Stimulated activated CD8-positive, alpha-beta memory T cell treated with anti-CD3 and anti-CD28 coated beads, Interleukin-4, amount 100 ng/mL, for 4 hours (primary cell): ENCODE results near the gene DECR2.
"Not testable (repeated sequence)": the region's sequence is repeated elsewhere in the genome, so short reads cannot be mapped to it uniquely, and the experiment has no call there.

Experiments
- DNase-seq, 2 donors: peaks; one replicate each; pipeline ENCODE4 v3.0.0-alpha.2; 2020; ENCODE audit warnings: low read depth in 2 of 2, low spot score in 1 of 2

DECR2 gene

DNA sequence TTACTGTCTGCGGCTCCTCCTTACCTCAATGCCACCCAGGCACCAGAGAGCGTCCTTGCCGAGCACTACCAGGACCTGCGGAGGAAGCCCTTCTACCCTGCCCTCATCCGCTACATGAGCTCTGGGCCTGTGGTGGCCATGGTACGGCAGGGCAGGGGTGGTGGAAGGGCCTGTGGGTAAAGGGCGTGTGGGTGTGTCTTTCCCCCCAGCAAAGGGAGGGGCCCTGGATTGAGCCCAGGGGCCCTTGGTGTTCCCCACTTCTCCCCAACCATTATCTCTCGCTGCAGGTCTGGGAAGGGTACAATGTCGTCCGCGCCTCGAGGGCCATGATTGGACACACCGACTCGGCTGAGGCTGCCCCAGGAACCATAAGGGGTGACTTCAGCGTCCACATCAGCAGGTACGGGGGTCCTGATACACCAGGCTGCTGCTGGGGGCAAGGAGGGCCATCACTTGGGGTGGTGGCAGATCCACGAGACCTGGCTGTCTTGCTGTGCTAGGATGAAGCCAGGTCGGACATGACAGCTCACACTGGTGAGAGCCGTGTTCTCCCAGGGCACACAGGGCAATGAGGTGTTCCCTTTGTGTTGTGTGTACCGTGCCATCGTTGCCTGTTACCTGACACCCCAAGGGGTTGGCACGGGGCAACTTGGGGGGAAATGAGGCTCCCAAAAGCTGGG is 2.2 kb upstream of the DECR2 start:
- DNase-seq: no peak

DNA sequence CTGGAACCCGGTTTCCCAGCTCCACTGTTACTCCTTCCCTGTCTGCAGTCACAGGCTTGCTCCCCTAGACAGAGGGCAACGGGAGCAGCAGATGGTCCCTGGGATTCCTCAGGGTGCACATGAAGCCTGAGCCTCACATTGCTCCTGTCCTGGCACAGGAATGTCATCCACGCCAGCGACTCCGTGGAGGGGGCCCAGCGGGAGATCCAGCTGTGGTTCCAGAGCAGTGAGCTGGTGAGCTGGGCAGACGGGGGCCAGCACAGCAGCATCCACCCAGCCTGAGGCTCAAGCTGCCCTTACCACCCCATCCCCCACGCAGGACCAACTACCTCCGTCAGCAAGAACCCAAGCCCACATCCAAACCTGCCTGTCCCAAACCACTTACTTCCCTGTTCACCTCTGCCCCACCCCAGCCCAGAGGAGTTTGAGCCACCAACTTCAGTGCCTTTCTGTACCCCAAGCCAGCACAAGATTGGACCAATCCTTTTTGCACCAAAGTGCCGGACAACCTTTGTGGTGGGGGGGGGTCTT is 1.6 kb upstream of the DECR2 start:
- no peak for DNase-seq

DNA sequence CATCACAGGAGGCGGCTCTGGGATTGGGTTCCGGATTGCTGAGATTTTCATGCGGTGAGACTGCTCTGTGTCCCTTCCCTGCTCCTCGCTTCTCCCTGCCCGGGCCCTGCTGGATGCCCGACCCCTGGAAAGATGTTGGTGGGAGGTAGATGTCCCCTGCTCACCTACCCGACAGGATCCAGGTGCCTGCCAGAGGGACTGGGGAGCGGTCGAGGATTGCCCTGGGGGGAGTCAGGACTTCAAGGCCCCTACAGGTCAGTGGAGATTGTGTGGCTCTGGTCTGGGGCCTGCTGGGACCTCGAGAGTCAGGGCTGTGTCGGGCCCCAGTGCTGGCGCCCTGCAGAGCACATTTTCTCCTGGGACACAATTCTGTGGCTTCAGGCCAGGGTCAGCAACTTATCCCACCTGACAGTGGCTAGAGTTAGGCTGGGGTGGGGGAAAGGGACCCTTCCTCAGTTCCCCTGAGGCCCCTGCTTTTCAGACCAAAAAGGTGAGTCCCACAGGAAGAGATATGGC is 3.3 kb downstream of the DECR2 start:
- DNase-seq: no peak

DNA sequence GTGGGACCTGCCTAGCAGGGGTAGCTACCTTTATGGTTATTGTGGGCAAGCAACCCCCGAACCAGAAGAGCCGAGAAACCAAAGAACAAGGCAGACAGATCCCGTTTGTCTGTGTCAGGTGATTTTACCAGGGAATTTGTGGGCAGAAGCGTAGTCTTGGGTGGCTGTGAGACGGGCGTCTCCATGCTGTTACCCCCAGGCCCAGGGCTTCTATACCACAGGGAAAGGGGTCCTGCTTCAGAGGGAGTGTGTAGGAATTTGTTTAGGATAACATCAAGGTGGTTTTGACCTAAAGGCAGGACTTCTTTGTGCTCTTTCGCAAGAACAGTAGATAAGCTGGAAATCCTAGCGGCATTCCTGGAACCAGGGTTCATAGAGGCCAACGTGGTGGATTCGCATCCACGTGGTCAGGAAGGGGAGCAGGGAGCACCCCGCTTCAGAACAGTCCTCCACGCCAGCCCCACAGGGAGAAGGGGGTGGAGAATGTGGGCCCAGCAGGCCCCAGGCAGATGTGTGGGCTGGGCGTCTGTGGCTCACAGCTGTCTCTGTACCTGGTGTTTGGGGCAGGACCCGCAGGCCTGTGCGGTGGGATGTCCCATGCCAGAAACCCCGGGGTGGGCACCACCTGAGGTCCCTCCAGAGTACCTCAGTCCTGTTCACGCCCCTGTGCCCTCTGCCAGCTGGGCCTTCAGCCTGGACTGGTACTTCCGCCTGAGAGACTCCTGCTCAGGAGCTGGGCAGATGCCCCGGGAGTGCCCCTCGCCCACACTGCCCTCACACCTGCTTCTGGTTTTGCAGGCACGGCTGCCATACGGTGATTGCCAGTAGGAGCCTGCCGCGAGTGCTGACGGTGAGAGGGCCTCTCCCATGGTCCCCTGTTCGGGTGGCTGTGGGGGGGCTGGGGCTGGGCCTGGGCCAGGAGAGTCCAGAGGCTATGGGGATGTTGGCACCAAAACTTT is 4.1 kb downstream of the DECR2 start:
- no peak for DNase-seq

DNA sequence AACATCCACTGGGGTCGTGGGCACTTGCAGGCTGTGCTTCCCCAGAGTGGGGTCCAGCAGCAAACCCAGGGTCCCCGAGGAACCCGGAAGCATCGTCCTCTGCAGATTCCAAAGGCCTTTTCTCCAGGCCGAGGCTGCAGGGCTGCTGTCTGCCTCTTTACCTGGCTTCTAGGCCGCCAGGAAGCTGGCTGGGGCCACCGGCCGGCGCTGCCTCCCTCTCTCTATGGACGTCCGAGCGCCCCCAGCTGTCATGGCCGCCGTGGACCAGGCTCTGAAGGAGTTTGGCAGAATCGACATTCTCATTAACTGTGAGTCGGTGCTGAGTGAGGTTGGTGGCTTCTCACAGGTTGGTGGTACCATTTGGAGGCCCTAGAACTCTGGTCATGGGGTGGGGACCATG is 5.6 kb downstream of the DECR2 start:
- no peak for DNase-seq

DNA sequence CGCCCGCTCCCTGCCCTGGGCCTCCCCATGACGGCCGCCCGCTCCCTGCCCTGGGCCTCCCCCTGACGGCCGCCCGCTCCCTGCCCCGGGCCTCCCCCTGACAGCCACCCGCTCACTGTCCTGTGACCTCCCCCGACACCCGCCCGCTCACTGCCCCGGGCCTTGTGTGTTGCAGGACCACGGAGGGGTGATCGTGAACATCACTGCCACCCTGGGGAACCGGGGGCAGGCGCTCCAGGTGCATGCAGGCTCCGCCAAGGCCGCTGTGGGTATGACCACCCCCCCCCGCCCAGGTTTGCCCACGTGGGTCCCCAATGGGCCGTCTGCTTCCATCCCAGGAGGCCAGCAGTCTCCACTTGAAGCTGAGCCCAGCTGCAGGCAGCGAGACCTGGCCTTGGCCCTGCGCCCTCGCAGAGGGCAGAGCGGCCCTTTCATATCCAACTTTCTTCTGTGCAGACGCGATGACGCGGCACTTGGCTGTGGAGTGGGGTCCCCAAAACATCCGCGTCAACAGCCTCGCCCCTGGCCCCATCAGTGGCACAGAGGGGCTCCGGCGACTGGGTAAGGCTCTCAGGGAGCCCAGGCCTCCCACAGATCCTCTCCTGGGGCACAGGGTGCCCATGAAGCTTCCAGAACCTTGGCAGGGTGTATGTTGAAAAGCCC is 9.0 kb downstream of the DECR2 start:
- no peak for DNase-seq

DNA sequence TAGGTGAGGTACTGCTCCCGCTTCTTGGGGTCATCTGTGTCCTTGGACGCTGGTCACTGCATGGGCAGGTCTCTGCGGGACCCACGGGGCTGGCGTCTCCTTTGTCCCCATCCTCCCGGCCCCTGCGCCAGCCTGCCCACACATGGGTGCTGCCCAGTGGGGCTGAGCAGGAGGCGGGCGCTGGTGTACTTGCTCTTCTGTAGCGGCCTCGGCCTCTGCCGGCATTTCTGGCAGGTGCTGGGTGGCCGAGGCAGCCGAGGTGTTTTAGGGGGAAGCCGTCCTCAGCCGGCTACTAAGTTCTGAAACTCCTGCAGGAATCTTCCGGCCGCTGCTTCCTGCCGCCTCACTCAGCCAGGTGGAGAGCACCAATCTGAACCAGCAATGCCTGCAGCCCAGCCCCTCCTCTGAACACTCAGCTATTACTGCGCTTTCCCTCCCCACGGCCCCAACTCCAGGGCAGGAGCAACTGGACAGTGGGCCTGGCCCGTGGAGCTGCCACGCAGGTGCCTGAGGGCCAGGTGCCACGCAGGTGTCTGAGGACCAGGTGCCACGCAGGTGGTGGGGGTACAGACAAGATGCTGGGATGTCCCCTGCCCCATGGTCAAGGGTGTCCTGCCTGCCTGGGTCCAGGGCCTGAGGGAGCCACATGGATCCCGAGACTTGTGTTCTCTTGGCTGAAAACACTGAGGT is 10.0 kb downstream of the DECR2 start:
- no peak for DNase-seq

DNA sequence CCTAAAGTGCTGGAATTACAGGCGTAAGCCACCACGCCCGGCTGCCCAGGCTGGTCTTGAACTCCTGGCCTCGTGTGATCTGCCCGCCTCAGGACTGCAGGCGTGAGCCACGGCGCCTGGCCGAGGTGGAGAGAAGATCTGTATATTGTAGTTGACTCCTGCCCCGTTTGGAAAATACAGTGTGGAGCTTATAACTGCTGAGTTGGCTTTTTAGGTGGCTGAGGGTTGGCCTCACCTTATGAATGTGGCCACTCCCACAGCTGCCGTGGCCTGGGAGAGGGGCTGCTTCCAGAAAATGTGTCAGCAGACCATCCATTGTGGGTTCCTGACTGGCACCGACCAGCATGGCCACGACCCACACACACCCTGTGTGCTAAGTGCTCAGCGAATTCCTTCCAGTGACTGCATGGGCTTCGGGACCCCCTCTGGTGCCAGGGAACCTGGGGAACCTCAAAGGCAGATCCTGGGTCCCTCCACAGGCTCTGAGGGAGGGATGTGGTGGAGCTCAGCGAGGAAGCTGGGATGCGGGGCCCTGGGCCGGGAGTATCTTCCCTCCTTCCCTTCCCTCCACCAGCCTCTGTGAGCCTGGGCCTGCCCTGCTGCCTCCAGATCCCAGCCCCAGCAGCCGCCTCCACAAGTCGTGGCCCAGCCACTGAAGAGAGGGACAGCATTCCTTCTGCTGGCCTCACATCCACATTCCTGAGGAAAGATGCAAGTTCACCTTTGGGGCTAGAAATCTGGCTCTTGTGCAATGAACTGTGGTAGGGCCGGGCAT is 12.9 kb downstream of the DECR2 start:
- DNase-seq: no peak

DNA sequence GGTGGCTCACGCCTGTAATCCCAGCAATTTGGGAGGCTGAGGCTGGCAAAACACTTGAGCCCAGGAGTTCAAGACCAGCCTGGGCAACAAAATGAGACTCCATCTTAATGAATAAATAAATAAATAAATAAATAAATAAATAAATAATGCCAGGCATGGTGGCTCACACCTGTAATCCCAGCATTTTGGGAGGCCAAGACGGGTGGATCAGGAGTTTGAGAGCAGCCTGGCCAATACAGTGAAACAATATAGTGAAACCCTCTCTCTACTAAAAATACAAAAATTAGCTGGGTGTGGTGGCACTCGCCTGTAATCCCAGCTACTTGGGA is 13.4 kb downstream of the DECR2 start:
- DNase-seq: not testable (repeated sequence)

DNA sequence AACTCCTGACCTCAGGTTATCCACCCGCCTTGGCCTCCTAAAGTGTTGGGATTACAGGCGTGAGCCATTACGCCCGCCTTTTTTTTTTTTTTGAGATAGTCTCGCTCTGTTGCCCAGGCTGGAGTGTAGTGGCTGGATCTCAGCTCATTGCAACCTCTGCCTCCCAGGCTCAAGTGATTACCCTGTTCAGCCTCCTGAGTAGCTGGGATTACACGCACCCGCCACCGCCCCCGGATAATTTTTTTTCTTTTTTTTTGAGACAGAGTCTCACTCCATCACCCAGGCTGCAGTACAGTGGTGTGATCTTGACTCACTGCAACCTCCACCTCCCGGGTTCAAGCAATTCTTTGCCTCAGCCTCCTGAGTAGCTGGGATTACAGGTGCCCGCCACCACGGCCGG is 20.5 kb downstream of the DECR2 start:
- DNase-seq: not testable (repeated sequence)

DNA sequence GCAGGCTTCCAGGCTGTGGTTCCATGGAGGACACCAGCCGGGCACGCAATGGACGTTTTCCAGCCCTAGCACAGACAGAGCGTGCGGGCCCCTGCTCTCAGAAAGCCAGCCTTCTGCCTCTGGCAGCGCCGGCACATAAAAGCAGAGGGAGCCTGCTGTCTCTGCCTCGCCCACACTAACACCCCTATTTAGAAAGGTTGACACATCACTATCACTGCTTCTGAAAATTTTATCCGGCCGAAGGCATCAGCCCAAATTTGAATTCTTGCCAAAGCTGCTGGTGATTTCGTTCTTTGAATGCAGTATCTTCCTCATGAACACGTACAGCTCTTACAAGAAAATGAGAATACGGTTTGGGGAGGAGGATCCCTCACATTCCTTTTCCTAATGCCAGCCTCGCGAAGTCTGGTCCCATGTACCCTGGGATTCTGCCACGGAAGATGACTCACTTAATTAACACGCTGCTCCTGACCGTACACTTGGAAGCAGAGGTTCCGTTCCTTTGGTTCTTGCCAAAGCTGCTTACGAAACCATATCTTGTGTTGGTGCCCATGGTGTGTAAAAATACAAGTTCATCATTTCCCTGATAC is 22.4 kb downstream of the DECR2 start:
- no peak for DNase-seq

DNA sequence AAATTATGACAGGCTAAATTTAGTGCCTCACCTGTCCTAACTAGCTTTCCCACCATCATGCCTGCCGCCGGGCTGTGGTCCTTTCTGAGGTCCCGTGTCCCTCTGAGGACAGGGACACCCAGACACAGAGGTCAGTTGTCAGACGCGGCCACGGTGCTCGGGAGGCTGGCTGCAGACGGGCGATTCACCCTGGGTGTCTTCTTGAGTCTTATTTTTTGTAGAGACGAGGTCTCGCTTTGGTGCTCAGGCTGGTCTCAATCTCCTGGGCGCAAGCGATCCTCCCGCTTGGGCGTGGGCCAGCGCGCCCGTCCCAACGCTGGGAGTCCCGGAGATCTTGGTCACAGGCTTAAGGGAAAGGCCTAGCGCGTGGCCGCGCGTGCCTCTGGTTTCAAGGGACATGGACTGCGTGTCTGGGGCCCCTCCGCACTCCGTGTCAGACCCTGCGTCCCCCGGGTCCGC is 23.0 kb downstream of the DECR2 start:
- DNase-seq: no peak

DNA sequence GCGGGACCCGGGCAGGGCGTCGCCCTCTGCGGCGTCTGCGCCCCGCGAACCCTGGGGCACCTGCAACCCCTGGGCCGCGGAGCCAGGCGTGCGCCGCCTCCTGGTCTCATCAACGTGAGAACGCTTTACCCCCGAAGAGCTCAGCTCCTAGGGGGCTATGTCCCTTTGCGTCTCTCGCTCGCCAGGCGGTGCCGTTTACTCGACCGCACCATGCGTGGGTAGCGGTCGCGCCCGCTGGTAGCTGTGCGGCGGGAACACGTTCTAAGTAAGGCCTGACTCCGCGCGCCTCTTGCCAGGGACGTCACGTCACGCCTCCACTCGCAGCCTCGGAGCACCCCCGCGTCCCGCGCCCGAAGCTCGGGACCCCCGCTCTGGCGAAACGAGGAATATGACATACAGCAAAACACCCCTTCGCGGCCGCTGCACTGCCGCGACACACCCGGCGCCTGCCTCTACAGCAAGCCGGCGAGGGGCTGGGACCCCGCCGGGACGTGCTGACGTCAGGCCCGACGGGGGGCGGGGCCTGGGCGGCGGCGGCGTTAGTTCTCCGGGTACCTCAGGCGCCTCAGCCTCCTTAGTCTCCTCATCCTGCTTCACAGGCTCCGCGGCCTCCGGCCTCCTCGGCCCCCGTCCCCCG is 23.5 kb downstream of the DECR2 start, which contains the start of gene RAB11FIP3:
Gene RAB11FIP3, plus strand, starts transcription at position 568 of the 637 bp plus-strand sequence. CDS start 358 bp downstream, outside the sequence.
- peak; percentile 61 to 72 for DNase-seq

DNA sequence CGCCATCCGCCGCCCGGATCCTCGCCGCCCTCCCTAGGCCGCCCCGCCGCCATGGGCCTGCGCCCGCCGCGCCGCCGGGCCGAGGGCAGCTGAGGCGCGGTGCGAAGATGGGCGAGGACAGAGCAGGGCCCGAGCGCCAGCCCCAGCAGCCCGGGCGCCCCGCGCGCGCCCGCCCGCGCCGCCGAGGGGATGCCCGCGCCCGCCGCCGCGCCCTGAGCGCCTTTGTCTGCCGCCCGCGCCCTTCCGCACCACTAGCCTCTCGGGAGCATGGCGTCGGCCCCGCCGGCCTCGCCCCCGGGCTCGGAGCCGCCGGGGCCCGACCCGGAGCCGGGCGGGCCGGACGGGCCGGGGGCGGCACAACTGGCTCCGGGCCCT is 24.0 kb downstream of the DECR2 start:
- no peak for DNase-seq

DNA sequence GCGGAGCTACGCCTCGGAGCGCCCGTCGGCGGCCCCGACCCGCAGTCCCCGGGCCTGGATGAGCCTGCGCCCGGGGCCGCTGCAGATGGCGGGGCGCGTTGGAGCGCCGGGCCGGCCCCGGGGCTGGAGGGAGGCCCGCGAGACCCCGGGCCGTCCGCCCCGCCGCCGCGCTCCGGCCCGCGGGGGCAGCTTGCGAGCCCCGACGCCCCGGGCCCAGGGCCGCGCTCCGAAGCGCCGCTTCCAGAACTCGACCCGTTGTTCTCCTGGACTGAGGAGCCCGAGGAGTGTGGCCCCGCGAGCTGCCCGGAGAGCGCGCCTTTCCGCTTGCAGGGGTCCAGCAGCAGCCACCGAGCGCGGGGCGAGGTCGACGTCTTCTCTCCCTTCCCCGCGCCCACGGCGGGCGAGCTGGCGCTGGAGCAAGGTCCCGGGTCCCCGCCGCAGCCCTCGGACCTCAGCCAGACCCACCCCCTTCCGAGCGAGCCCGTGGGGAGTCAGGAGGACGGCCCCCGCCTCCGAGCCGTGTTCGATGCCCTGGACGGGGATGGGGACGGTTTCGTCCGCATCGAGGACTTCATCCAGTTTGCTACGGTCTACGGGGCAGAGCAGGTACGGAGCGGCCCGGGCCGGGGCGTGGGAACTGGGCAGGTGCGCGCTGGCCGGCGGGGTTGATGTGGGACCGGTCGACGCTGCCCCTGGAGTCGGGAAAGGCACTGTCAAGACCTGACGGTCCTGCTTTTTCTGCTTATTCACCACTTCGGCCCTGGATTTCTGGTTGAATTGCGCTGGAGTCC is 24.6 kb downstream of the DECR2 start:
- DNase-seq: no peak

DNA sequence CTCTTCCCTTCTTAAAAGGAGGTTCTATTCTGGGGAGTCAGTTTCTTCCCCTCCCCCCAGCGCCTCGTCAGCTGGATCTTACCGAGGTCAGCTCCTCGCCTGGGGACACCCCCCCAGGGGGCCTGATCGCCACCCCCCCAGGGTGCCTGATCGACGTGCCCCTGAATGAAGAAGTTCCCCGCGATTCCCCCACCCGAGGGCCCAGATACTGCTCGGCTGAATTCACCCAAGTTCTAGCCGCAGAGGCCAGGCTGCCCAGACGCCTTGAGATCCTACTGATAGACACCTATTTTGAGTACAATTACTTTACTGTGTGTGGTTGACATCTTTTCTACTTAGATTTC is 25.2 kb downstream of the DECR2 start:
- DNase-seq: no peak

DNA sequence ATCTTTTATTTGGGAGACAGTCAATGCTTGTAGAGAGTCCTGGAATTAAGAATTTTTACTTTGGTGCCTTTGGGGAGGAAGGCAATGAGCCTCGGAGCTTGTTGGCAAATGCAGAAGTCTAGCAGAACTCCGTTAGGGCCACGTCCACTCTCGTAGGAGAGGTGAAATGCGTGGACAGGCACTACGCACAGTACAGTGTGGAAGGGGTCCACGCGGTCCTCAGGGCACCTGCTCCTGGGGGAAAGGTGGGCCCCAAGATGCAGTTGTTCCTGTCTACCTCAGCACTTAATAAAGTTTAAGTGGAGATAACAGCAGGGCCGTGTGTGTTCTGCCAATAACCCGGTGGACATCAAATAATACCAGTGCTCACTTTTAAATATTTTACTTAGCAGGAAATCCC is 25.6 kb downstream of the DECR2 start:
- no peak for DNase-seq

DNA sequence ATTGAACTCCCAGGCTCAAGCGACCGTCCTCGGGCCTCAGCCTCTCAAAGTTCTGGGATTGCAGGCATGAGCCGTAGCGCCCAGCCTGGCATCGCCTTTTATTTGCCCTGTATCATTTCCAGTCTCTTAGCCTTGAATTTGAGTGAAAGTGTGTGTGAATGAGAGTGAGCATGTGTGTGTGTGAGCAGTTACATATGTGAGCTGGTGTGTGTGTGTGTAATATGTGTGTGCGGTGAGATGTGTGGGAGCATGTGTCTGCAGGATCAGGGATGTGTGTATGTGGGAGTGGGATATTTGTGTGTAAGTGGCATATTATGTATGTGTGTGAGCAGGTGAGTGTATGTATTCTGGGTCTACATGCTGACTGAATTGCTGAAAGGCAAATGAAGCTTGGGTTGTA is 29.2 kb downstream of the DECR2 start:
- no peak for DNase-seq
